ENCODE results near the gene KIAA1755. TPM values are rescaled to one million over a fixed set of nuclear protein-coding genes. Genes with fewer than 3 reads are reported as not detected.

KIAA1755 gene
- total and polyA plus RNA-seq, 2 donors (not counting 1 experiment from before 2014, with no cell fraction given), result not detected

- intact Hi-C loops (cut with micrococcal nuclease), result loop anchor here (1.0 kb wide), 4 partner anchors 56 to 108 kb away; no protein-coding TSS in a partner anchor
- Histone ChIP-seq H4K20me1 (ENCODE audit: control insufficient read depth, insufficient read depth, low read length, poor library complexity, severe bottlenecking) (no peaks in the 10 kb centered on the region), H3K27ac (ENCODE audit: low read length in 2 of 2) (no peak within 1 kb of the TSS), H3K27me3 (replicated peaks in 1 of 4; ENCODE audit: control extremely low read depth in 1 of 4, control insufficient read depth in 3 of 4, insufficient read depth in 4 of 4, low read length in 3 of 4) (peaks cover 0 to 7% (median 0%) of the 10 kb centered on the region in 4 experiments), H3K4me3 (ENCODE audit: control extremely low read depth in 1 of 5, extremely low read depth in 1 of 5, insufficient read depth in 1 of 5, low read depth in 2 of 5, low read length in 4 of 5) (peak within 1 kb of the TSS in 4 of 5 experiments; percentile 18 to 44 (median 32)), H3K79me2 (ENCODE audit: control insufficient read depth, insufficient read depth, low read length) (no peaks in the 10 kb centered on the region), H3K9me3 (ENCODE audit: control extremely low read depth in 1 of 3, control insufficient read depth in 2 of 3, insufficient read depth in 1 of 3, low read length in 2 of 3) (peaks cover 0 to 4% (median 0%) of the 10 kb centered on the region in 3 donors), H3K36me3 (replicated peaks in 1 of 2; ENCODE audit: control extremely low read depth in 1 of 2, control insufficient read depth in 1 of 2, extremely low read depth in 1 of 2, insufficient read depth in 2 of 2, low read length in 1 of 2) (no peaks in the 10 kb centered on the region), H3K9ac (ENCODE audit: low read length) (peak within 1 kb of the TSS; percentile 53), H2AFZ (ENCODE audit: insufficient read depth, low read depth, low read length, poor library complexity, severe bottlenecking) (peak within 1 kb of the TSS; percentile 67), H3K4me2 (replicated peaks; ENCODE audit: low read depth, low read length, poor library complexity, severe bottlenecking) (peak within 1 kb of the TSS; percentile 81), H3K4me1 (ENCODE audit: control insufficient read depth in 2 of 2, insufficient read depth in 2 of 2, low read length in 2 of 2) (peaks cover 18 to 28% of the 10 kb centered on the region in 2 donors)
- ChIA-PET POLR2A (no interaction called here), CTCF (interaction anchor here (0.8 to 6.1 kb wide), 11 partner anchors 56 to 112 kb away, joined by 3 to 74 read pairs (median 9); no protein-coding TSS in a partner anchor)
- Mint-ChIP-seq H3K27me3 (no peaks in the 10 kb centered on the region), H3K4me3 (peak within 1 kb of the TSS; percentile 64), H3K27ac (peak within 1 kb of the TSS; percentile 82), H3K4me1 (peaks cover 29% of the 10 kb centered on the region), H3K9me3 (ENCODE audit: insufficient read depth) (no peaks in the 10 kb centered on the region)
- DNase-seq (peak; percentile 82), ATAC-seq (ENCODE audit: low read depth) (peak; percentile 95)
- no peak for TF ChIP-seq EZH2 (IDR thresholded peaks at IDR 0.05; ENCODE audit: borderline replicate concordance, insufficient read depth, low read depth, low read length, poor library complexity, severe bottlenecking)
- TF ChIP-seq CTCF (IDR thresholded peaks at IDR 0.05), result peak; percentile 83
- 14% methylated on average over 46 of the region's 46 CpGs for WGBS (ENCODE audit: insufficient coverage)
Measured at GRCh38 chr20:38165089-38165965, 95.2 kb downstream of the KIAA1755 start, which contains the start of gene TGM2. Gene TGM2 (minus strand): TSS chr20:38165270. CDS start chr20:38165198, 72 bp downstream.
